HG03575 (cell line): Measurements from ENCODE around the gene GPR135.
"Not testable (repeated sequence)": the region's sequence is repeated elsewhere in the genome, so short reads cannot be mapped to it uniquely, and the experiment has no call there.

ENCODE experiments used
- ATAC-seq: cut with Tn5 transposase; IDR thresholded peaks from one replicate; pipeline ENCODE4 v1.9.1; 2021; ENCODE audit not compliant: unreplicated experiment, insufficient number of reproducible peaks, low FRiP score; ENCODE audit errors: extremely low read depth

GPR135 gene

DNA sequence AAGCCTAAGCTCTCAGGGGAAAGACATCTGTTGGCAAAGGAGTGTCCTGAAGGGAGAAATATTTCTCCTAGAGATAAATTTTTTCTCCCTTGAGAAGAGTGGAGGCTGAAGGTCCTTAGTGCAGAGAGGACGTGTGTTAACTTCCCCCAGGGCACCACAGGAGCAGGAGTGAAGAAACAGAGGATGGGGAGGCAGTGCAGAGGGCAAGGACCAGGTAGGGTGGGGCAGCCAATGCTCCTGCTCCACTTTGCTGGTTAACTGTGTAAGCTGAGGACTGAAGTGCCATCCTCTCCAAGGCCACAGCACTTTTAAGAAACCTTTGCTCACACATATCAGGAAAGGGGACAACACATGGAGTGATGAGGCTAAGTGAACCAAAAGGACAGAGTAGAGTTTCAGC, 15.0 kb upstream of the GPR135 start:
- no peak for ATAC-seq

DNA sequence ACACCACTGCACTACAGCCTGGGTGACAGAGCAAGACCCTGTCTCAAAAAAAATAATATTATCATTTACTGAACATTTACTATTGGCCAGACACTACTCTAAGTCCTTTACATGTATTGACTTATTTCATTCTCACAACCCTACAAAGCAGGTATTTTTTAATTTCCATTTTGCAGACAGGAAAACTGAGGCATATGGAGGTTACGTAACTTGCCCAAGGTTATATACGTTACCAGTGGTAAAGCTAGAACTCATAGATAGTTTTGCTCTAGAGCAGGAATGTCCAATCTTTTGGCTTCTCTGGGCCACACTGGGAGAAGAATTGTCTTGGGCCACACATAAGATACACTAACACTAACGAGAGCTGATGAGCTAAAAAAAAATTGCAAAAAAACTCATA, 13.4 kb upstream of the GPR135 start:
- ATAC-seq = no peak

DNA sequence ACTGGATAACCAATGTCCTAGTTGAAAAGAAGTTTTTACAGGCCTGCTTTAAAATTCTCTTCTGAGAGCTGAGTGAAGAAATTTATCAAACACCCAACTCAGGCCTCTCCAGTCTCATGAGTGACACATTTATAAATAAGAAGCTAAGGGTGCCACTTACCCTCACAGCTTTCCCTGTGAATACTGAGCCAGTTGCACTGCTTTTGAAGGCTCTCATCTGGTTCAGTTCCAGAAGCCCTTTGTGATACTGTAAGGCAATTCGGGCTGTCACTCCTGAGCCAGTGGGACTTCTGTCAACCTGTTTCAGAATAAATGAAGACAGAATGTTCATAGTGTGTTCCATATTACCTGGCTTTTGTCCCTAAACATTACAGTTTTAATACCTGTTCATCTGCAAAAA, 10.5 kb upstream of the GPR135 start:
- ATAC-seq = no peak

DNA sequence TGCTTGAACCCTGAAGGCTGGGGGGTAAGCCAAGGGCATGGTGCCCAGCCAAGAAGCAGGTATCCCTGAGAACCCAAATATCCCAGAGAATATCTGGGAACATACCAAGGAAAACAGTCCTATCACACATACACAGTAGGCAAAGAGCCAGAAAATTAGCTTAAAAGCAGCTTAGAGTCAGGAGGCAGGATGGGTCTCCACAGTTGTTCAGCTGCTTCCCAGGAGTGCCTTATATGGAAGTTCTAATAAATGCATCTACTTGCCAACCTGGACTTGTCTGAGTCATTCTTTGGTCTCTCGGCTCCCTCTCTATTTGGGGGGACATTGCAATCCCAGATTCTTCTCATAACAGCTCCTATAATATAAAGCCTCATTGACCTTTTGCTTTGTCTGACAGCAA, 9.0 kb upstream of the GPR135 start:
- ATAC-seq = no peak

DNA sequence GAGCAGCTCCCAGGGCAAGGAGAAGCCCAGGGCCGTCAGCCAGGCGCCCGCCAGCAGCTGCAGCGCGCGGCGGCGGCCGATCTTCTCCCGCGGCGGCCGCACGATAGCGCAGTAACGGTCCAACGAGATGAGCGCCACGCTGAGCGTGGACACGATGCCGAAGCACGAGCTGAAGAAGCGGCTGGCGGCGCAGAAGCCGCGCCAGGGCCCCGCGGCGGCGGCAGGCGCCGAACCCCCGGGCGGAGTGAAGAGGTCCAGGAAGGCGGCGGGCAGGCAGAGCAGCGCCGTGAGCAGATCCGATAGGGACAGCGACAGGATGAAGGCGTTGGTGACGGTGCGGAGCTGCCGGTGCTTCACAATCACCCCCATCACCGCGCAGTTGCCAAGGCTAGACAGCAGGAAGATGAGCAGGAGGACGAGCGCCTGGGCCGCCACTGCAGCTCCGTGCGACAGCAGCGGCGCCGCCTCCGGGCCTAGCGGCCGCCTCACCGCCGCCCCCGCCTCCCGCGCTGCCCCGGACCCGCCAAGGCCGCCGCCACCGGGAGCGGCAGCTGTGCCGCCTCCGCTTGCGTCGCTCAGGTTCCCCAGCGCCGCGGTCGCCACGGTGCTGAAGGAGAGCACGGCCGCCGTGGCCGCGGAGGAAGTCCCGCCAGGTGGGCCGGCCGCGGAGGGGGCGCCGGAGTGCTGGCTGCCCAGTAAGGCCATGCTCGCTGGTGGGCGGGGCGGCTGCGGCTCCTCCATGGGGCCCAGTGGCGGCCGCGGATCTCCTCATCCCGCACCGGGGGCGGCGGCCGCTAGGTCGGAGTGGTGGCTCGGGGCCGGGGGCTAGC, 479 bp downstream of the GPR135 start:
- ATAC-seq = no peak

DNA sequence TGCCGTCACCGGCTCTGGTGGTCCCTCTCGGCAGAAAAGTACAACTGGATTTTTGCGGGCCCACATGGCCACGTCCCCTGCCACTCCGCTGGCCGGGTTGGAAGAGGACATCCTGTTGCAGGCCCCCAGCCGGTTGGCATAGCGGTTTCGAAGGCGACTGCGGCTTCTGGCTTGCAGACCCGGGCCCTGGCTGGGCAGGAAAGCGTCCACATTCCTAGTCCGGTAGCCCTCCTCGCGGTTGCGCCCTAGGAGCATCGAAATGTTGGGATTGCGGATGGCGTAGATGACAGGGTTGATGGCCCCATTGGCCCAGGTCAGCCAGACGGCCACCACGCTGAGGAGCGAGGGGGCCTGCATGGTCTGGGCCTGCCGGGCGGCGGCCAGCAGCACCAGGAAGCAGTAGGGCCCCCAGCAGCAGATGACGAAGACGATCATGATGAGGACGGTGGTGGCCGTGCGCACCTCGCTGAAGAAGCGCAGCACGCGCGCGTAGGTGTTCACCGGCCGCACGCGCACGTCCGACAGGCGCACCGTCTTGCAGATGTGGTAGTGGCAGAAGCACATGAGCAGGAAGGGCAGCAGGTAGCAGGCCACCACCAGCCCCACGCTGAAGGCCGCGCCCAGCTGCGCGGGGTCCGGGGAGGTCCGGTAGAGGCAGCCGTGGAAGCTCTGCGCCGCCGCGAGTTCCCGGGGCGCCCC, 1.2 kb downstream of the GPR135 start:
- ATAC-seq = no peak

DNA sequence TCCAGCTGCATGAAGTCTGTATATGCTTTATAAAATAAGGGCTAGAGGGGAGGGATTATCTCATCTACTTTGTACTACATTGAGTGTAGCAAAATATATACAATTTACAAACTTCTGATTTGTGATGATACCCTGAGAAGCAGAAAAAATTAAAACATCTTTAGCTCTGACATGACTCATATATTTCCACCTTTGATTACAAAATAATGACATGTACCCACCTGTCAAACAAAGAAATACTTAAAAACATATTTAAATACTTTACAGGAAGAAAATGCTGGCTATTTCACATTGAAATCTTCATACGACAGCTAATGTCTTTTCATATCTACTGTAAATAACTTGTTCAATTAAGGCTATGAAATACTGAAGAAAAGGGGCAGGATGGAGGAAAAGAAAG, 3.3 kb downstream of the GPR135 start:
- no peak for ATAC-seq

DNA sequence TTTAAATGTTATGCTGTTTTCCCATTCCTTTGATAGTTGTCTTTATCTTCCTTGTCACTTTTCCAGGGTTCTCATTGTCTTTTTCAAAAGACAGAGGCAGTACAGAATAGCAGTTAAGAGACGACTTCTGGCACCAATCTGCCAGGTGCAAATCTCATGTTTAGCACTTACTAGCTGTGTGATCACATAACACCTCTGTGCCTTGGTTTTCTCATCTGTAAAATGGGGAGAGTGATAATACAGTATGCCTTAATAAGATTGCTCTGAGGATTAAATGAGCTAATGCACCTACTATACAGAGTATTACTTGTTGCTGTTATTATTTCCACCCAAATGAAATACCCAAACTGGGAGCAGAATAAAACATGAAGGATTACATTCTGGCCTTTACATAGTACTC, 4.8 kb downstream of the GPR135 start:
- no peak for ATAC-seq

DNA sequence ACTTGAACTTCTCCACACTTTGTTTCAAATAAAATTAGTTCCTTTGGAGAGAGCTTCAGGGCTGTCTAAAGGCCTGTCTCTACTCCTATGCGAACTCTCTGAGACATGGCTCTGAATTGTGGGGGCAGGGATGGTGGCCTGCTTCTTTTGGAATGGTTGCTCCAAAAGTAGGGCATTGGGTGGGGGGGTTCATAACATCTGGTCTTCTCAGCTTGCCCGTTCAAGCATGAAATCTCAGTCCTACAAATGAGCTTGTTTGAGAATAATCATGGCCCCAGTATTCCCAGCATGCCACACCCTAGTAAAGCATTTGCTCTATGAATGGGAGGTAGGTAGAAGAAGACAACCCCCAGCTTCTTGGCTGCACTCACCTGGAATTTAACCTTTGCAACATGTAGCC, 6.7 kb downstream of the GPR135 start:
- ATAC-seq = no peak

DNA sequence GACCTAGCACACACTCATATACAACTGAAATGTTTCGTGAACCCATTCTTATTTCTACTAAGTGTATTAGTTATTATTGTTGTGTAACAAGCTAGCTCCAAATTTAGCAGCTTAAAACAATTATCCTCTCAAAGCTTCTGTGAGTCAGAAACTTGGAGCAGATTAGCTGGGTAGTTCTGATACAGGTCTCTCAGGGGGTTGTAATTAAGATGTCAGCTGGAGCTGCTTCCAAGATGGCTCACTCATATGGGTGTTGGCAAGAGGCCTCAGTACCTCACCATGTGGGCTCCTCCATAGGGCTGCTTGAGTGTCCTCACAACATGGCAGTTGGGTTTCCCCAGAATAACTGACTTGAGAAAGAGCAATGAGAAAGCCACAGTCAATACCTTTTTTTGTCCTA, 9.8 kb downstream of the GPR135 start:
- no peak for ATAC-seq

DNA sequence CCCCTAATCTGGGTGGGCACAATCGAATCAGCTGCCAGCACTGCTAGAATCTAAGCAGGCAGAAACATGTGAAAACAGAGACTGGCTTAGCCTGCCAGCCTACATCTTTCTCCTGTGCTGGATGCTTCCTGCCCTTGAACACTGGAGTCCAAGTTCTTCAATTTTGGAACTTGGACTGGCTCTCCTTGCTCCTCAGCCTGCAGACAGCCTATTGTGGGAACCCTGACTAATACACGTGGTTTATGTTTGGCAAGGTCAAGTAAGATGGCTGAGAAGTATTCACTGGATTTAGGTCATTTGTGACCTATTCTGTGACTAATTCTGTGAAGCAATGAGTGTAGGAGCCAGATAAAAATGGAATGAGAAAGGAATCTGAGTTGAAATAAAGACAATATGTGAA, 11.0 kb downstream of the GPR135 start:
- no peak for ATAC-seq

DNA sequence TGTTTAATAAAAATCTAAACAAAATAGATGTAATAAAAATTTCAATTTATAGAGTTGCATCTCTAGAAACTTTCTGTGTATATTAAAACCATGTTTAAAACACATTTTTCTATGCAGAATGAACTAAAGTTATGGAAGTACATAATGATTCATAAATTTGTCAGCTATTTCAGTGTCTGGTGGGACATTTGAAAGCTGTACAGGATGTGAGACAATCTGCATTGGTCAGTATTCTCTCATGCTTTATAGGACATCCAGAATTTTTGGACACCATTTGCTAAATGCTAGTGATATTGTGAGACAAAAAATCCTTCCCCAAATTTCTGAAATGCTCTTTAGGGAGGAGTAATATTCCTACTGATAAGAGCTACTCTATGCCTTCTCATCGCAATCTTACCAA, 13.3 kb downstream of the GPR135 start:
- ATAC-seq = no peak

DNA sequence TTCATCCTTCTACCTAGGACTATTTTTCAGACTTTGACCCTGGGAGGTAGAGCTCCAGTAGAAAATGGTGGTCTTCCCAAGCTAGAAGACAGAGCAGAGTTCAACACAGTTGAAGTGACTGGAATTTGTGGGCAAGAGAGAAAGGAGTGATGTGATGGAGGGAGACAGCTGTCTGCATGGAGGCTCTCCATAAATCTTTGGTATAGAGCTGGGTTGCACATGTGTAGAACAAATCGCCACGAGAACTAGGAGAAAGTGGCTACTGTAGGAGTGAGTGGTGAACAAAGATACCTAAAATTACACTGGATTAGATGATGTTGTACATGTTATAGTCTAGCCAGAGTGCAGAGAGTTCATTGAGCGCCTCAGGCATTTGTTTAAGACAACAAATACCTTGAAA, 14.5 kb downstream of the GPR135 start:
- no peak for ATAC-seq

DNA sequence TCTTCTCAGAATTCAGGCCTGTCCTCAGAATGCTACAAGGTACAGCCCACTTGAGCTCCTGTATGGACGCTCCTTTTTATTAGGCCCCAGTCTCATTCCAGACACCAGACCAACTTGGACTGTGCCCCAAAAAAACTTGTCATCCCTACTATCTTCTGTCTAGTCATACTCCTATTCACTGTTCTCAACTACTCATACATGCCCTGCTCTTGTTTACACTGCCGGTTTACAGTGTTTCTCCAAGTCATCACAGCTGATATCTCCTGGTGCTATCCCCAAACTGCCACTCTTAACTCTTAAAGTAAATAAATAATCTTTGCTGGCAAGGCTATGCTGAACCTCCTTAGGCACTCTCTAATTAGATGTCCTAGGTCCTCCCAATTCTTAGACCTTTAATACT, 16.5 kb downstream of the GPR135 start:
- not testable (repeated sequence) for ATAC-seq

DNA sequence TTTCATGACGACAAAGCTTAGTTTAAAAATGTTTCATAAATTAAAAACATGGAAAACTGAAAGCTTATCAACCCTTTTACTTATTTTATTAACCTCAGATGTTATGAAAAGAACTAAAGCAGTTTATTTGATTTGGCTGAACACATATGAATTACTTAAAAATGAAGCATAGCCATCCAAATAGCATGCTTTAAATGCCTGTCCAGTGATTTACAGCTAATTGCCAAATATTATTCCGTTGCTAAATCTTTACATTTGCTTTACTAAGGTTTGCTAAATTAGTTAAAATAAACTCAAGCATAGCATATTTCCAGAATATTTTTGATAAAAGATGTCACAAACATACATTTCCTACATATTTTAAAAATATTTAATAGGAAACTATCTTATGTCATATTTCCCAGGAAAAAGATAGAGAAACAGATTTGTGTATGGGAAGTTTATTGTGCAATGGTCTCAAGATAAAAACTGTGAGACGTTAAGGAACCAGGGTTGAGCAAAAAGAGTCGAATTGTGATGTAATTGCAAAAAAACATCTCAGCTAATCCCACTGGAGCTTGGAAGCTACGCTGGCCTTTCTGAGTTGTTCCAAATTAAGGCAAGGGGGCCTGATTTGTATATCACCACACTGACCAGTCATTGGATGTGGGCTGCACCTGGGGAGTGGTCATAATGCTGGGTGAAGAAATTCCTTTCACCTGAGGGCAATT, 25.8 kb downstream of the GPR135 start:
- no peak for ATAC-seq

DNA sequence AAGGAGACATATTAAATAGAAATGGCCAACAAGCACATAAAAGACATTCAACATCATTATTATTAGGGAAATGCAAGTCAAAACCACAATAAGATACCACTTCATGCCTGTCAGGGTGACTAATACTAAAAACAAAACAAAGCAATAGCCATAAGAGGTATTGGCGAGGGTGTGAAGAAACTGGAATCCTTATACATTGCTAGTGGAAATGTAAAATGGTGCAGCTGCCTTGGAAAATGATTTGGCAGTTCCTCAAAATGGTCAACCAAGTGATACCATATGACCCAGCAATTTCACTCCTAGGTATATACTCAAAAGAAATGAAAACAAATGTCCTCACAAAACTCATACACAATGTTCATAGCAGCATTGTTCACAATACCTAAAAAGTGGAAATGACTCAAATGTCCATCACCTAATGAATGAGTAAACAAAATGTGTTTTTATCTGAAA, 27.0 kb downstream of the GPR135 start:
- ATAC-seq = no peak

DNA sequence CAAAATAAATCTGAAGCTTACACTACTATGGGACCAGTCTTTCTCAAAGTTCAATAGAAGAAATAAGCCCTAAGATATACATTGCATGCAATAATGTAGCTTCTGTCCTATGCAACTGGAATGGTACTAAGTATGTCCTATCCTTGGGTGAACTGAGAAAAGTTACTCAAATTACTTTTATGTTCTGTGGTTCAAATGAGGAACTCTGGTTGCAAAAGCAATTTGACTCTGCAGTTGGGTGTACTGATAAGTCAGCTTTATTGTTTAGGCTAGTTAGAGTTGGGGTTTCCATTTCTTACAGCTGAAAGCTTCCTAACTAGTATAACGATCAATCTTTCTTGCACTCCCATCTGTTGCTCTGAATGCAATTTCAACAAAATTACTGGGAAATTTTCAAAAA, 29.2 kb downstream of the GPR135 start:
- no peak for ATAC-seq

DNA sequence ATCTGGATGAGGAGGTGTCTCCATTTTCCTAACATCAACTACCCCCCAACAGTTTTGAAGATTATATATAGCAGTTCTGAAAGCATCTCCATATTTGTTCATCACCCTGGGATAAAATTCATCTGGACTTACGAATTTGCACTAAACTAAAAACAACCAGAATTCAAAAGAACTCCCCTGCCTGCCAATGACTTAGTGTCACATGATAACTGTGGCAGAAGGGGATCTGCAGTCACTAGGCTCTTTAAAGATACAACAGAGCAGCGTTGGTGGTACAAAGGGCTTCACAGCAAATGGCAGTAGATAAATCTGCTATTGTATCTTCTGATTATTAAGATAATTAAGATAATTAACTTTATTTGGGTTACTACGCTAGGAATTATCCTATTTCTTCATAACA, 30.1 kb downstream of the GPR135 start:
- no peak for ATAC-seq

DNA sequence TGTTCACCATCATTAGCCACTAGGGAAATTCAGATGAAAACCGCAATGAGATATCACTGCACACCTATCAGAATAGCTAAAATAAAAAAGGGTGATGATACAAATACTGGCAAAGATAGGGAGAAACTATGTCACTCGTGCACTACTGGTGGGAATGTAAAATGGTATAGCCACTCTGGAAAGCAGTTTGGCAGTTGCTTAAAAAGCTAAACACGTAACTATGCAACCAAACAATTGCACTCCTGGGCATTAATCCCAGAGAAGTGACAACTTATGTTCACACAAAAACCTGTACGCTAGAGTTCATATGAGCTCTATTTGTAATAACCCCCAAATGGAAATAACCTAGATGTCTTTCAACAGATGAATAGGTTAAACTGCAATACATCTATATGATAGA, 35.4 kb downstream of the GPR135 start:
- no peak for ATAC-seq

DNA sequence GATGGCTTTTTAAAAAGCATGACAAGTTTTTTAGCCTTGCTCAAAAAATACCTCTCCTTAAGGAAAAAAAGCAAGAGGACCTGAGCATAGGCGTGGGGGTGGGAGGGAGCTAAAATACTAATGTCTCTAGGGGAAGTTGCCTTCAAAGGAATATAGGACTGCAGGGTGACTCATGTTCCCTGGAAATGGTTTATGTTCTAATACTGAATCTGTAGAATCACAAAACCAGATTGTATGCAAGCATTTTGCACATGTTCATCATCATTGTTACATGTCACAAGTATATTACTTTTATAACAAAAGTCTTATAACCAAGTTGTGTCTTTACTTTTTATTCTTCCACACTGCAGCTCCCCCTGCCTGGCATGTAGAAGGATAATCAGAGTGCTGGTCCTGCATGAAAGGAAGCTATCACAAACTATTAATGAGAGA, 36.6 kb downstream of the GPR135 start:
- no peak for ATAC-seq
